ENCODE measurements around the gene PLXNA4. TPM values are rescaled to one million over a fixed set of nuclear protein-coding genes. Genes with fewer than 3 reads are reported as not detected.

PLXNA4 gene
- total and polyA plus RNA-seq, 2 experiments from 2014 or later = 0.08 to 0.80 TPM

GRCh38 chr7:132245539-132245938 lies 330.7 kb downstream of the PLXNA4 start (continued):
- TF ChIP-seq, protein P1, sequence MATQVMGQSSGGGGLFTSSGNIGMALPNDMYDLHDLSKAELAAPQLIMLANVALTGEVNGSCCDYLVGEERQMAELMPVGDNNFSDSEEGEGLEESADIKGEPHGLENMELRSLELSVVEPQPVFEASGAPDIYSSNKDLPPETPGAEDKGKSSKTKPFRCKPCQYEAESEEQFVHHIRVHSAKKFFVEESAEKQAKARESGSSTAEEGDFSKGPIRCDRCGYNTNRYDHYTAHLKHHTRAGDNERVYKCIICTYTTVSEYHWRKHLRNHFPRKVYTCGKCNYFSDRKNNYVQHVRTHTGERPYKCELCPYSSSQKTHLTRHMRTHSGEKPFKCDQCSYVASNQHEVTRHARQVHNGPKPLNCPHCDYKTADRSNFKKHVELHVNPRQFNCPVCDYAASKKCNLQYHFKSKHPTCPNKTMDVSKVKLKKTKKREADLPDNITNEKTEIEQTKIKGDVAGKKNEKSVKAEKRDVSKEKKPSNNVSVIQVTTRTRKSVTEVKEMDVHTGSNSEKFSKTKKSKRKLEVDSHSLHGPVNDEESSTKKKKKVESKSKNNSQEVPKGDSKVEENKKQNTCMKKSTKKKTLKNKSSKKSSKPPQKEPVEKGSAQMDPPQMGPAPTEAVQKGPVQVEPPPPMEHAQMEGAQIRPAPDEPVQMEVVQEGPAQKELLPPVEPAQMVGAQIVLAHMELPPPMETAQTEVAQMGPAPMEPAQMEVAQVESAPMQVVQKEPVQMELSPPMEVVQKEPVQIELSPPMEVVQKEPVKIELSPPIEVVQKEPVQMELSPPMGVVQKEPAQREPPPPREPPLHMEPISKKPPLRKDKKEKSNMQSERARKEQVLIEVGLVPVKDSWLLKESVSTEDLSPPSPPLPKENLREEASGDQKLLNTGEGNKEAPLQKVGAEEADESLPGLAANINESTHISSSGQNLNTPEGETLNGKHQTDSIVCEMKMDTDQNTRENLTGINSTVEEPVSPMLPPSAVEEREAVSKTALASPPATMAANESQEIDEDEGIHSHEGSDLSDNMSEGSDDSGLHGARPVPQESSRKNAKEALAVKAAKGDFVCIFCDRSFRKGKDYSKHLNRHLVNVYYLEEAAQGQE (IDR thresholded peaks at IDR 0.05; ENCODE audit: unreplicated experiment) = no peak

DNA sequence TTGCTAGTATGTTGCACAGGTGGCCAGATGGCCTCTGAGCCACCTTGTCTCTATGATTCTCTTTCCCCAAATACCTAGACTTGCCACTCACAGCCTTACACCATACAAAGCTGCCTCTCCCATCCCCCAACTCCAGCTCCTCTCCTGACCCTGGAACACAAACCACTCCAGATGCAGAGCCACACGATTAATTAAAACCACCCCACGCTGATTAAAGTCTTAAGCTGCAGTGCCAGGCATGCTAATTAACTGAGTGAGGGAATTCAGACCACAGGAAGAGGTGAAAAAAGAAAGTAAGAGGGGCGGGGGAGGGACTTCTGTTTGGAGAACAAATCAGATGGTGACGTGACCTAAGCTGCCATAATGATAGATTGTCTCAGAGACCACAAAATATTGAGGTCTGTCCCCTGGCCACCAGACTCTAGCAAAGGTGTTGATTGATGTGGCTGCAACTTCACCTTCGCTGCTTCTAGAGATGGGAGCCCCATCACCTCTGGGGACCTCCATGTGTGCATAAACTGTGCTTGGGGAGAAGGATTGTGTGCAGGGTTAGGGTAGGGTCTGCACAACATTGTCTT lies 331.3 kb downstream of the PLXNA4 start:
- Mint-ChIP-seq H3K4me1 (peaks cover 13% of the 10 kb centered on the region), H3K27me3 (ENCODE audit: insufficient read depth, low read depth, poor library complexity) (peaks cover 6% of the 10 kb centered on the region), H3K36me3 (ENCODE audit: low read depth) (no peaks in the 10 kb centered on the region; the same call in 2 of the 3 replicates), H3K27ac (no peak overlapping the region), H3K9me3 (peaks cover 17% of the 10 kb centered on the region), H3K4me3 (no peak overlapping the region)
- Histone ChIP-seq H3K27me3 (ENCODE audit: insufficient read depth) (no peaks in the 10 kb centered on the region), H3K4me2 (no peak overlapping the region), H4K20me1 (replicated peaks; ENCODE audit: insufficient read depth) (no peaks in the 10 kb centered on the region), H3K4me1 (ENCODE audit: insufficient read depth) (peaks cover 18% of the 10 kb centered on the region), H3F3A (replicated peaks; ENCODE audit: low read depth) (no peaks in the 10 kb centered on the region), H3K9me2 (ENCODE audit: insufficient read depth) (no peaks in the 10 kb centered on the region), H3K36me3 (ENCODE audit: insufficient read depth) (peaks cover 4% of the 10 kb centered on the region; the same call in 1 of the 2 replicates), H3K27ac (ENCODE audit: low read depth) (no peak overlapping the region), H2AFZ (no peak overlapping the region), H3K4me3 (no peak overlapping the region), H3K79me2 (replicated peaks; ENCODE audit: insufficient read depth) (no peaks in the 10 kb centered on the region)
- DNase-seq (ENCODE audit: low spot score) (no peak), ATAC-seq (no peak)
- TF ChIP-seq ZNF331 (CRISPR knock-in tag; IDR thresholded peaks at IDR 0.05; ENCODE audit: low read depth) (no peak), CREB1 (CRISPR knock-in tag; IDR thresholded peaks at IDR 0.05; ENCODE audit: low read depth) (no peak), ZNF114 (CRISPR knock-in tag; IDR thresholded peaks at IDR 0.05) (no peak), ZNF462 (CRISPR knock-in tag; IDR thresholded peaks at IDR 0.05) (no peak), STAT1 (IDR thresholded peaks at IDR 0.05; ENCODE audit: unreplicated experiment) (no peak)

Measured in GM23338 (cell line).